ENCODE results near the gene FAM168B. TPM values are rescaled to one million over a fixed set of nuclear protein-coding genes. Genes with fewer than 3 reads are reported as not detected.

FAM168B gene
- polyA plus RNA-seq, 2 of the 4 experiments (the other 2 are of a cell fraction) = 83.2 to 86.8 TPM

DNA sequence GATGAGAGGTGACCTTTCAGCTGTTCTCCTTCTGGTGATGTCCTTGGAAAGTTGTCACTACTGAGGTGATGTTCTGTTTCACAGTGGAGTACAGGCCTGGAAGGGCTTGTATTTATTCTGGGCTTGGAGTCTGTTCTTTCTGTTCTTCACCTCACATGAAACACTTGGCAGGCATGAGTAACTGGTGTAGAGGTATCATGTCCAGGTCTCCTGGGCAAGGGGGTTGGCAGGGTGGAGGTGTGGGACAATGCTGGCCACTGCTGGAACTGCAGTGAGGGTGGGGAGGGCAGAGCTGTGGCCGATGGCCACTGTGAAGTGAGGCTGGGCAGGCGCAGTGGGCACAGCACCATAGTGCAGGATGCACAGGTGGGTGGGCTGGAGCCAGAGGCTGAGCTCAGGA, 47.3 kb upstream of the FAM168B start (continued):
- TF ChIP-seq CHD4 (IDR thresholded peaks at IDR 0.05; ENCODE audit: borderline replicate concordance) (no peak), ESRRA (IDR thresholded peaks at IDR 0.05; ENCODE audit: borderline replicate concordance, low read length) (no peak), HOXA7 (CRISPR knock-in tag; IDR thresholded peaks at IDR 0.05) (no peak), RFX5 (IDR thresholded peaks at IDR 0.05) (no peak)
- TF ChIP-seq, protein P1, sequence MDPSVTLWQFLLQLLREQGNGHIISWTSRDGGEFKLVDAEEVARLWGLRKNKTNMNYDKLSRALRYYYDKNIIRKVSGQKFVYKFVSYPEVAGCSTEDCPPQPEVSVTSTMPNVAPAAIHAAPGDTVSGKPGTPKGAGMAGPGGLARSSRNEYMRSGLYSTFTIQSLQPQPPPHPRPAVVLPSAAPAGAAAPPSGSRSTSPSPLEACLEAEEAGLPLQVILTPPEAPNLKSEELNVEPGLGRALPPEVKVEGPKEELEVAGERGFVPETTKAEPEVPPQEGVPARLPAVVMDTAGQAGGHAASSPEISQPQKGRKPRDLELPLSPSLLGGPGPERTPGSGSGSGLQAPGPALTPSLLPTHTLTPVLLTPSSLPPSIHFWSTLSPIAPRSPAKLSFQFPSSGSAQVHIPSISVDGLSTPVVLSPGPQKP (IDR thresholded peaks at IDR 0.05; ENCODE audit: low read depth, low read length) = no peak

GRCh38 chr2:131132729-131133128, 39.5 kb upstream of the FAM168B start:
- H3K9me3 ChIP-seq = no peaks in the 10 kb centered on the region
- H3K27ac ChIP-seq = no peak overlapping the region
- 91% methylated on average over 8 of the region's 8 CpGs for WGBS (ENCODE audit: missing lambda C conversion rate)
- TF ChIP-seq, protein P2, sequence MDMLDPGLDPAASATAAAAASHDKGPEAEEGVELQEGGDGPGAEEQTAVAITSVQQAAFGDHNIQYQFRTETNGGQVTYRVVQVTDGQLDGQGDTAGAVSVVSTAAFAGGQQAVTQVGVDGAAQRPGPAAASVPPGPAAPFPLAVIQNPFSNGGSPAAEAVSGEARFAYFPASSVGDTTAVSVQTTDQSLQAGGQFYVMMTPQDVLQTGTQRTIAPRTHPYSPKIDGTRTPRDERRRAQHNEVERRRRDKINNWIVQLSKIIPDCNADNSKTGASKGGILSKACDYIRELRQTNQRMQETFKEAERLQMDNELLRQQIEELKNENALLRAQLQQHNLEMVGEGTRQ (IDR thresholded peaks at IDR 0.05) = no peak
- TF ChIP-seq TP53 (CRISPR knock-in tag; IDR thresholded peaks at IDR 0.05) (no peak), RCOR1 (IDR thresholded peaks at IDR 0.05; ENCODE audit: low read depth, low read length) (no peak), RAD21 (conservative IDR thresholded peaks at IDR 0.05 in 1 of 2, IDR thresholded peaks at IDR 0.05 in 1 of 2) (no peak), POLR2A (IDR thresholded peaks at IDR 0.05; ENCODE audit: low read length) (no peak), CBX2 (IDR thresholded peaks at IDR 0.05; ENCODE audit: borderline replicate concordance, low read depth) (no peak), CHD2 (IDR thresholded peaks at IDR 0.05; ENCODE audit: low read length, partially characterized antibody) (no peak), CBX8 (IDR thresholded peaks at IDR 0.05) (no peak), JUNB (IDR thresholded peaks at IDR 0.05) (no peak), PHF8 (IDR thresholded peaks at IDR 0.05; ENCODE audit: borderline replicate concordance, low read depth) (no peak), SMC3 (IDR thresholded peaks at IDR 0.05) (no peak), NR3C1 (IDR thresholded peaks at IDR 0.05) (no peak), HOXB13 (CRISPR knock-in tag; IDR thresholded peaks at IDR 0.05; ENCODE audit: low read depth) (no peak), BHLHE40 (IDR thresholded peaks at IDR 0.05; ENCODE audit: low read depth, low read length) (no peak), REST (IDR thresholded peaks at IDR 0.05) (no peak), MYC (IDR thresholded peaks at IDR 0.05; ENCODE audit: borderline replicate concordance, low read length) (no peak), HEYL (CRISPR knock-in tag; IDR thresholded peaks at IDR 0.05) (no peak), CHD4 (IDR thresholded peaks at IDR 0.05; ENCODE audit: borderline replicate concordance) (no peak)
- TF ChIP-seq, protein P3, sequence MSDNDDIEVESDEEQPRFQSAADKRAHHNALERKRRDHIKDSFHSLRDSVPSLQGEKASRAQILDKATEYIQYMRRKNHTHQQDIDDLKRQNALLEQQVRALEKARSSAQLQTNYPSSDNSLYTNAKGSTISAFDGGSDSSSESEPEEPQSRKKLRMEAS (IDR thresholded peaks at IDR 0.05) = no peak
- FAIRE-seq (no peak), DNase-seq (ENCODE audit: low read depth in 1 of 2, low spot score in 1 of 2) (no peak), ATAC-seq (peak; percentile 47 to 66; a peak in 4 of 6 replicates)
- POLR2A ChIA-PET = interaction anchor here (0.8 kb wide), 1 partner anchor 39 kb away, joined by 3 read pairs; no protein-coding TSS in a partner anchor
- H3K4me3 ChIP-seq = no peak overlapping the region
- no peaks in the 10 kb centered on the region for H3K4me1 ChIP-seq
- H3K4me2 ChIP-seq = no peak overlapping the region
- CTCF ChIA-PET = interaction anchor here (0.6 to 2.1 kb wide), 3 partner anchors 21 to 669 kb away, joined by 3 to 8 read pairs (median 4); partner anchors contain the start of gene MZT2A

Measured in A549 (cell line).